Stimulated activated CD4-positive, alpha-beta T cell treated with anti-CD3 and anti-CD28 coated beads, Interleukin-2, amount 100 ng/mL, for 48 hours (primary cell): ENCODE results near the gene USP31.
A peak's percentile ranks its signal among the peaks of the same experiment; 100 is the strongest.

ENCODE experiments used
- DNase-seq, 2 donors: peaks; one replicate each; pipeline ENCODE4 v3.0.0-alpha.2; 2020

USP31 gene, protein sequence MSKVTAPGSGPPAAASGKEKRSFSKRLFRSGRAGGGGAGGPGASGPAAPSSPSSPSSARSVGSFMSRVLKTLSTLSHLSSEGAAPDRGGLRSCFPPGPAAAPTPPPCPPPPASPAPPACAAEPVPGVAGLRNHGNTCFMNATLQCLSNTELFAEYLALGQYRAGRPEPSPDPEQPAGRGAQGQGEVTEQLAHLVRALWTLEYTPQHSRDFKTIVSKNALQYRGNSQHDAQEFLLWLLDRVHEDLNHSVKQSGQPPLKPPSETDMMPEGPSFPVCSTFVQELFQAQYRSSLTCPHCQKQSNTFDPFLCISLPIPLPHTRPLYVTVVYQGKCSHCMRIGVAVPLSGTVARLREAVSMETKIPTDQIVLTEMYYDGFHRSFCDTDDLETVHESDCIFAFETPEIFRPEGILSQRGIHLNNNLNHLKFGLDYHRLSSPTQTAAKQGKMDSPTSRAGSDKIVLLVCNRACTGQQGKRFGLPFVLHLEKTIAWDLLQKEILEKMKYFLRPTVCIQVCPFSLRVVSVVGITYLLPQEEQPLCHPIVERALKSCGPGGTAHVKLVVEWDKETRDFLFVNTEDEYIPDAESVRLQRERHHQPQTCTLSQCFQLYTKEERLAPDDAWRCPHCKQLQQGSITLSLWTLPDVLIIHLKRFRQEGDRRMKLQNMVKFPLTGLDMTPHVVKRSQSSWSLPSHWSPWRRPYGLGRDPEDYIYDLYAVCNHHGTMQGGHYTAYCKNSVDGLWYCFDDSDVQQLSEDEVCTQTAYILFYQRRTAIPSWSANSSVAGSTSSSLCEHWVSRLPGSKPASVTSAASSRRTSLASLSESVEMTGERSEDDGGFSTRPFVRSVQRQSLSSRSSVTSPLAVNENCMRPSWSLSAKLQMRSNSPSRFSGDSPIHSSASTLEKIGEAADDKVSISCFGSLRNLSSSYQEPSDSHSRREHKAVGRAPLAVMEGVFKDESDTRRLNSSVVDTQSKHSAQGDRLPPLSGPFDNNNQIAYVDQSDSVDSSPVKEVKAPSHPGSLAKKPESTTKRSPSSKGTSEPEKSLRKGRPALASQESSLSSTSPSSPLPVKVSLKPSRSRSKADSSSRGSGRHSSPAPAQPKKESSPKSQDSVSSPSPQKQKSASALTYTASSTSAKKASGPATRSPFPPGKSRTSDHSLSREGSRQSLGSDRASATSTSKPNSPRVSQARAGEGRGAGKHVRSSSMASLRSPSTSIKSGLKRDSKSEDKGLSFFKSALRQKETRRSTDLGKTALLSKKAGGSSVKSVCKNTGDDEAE (N-terminal part only)

DNA sequence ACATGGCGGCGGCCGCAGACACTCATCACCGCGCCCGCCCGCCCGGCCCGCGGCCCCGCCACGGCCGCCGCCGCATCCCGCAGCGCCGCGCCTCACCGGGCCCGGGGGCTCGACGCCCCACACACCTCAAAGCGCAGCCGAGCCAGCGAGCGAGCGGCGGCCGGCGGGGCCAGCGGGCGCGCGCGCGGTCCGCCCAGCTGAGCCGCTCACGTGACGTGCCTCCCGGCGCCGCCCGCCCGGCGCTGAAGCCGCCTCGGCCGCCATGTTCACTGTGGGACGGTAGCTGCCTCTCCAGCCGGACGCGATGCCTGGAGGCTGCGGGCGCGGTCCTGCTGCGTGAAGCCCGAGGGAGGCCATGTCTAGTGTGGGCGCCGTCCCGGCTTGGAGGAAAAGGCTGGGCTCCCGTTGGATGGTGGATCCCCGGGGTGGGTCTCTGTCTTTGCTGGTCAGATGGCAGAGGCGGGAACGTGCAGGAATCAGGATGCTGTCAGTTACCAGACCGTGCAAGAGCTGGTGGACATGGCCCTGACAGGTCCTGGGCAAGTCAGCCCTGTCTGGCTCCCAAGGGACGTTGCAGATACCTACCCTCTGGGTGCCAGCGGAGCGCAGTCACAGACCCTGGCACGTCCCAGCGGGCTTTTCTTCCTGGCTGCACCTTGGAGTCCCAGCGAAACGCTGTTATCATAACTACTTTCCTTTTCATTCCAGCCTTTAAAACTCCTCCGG is at the start of gene USP31:
USP31 (minus strand) TSS at position 186 of the 726 bp plus-strand sequence; CDS start at position 4, 182 bp downstream.
- peak; percentile 82 to 87 for DNase-seq

DNA sequence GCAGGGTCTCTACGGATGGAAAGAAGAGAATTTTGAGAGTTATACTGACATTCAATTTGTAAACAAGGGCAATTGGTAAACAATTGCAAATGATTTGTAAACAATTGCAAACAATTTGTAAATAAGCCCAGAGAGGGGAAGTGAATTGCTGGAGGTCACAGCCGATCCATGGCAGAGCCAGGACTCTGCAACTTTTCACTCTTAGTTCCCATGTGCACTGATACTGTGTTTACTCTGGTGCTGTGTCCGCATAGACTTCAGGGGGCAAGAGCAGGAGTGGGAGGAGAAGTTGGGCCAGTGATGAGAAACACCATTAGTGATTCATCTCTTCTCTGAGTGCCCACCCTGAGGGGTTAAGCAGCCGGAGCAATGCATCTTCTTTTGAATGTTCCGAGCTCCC is 47.3 kb upstream of the USP31 start:
- DNase-seq, result no peak

DNA sequence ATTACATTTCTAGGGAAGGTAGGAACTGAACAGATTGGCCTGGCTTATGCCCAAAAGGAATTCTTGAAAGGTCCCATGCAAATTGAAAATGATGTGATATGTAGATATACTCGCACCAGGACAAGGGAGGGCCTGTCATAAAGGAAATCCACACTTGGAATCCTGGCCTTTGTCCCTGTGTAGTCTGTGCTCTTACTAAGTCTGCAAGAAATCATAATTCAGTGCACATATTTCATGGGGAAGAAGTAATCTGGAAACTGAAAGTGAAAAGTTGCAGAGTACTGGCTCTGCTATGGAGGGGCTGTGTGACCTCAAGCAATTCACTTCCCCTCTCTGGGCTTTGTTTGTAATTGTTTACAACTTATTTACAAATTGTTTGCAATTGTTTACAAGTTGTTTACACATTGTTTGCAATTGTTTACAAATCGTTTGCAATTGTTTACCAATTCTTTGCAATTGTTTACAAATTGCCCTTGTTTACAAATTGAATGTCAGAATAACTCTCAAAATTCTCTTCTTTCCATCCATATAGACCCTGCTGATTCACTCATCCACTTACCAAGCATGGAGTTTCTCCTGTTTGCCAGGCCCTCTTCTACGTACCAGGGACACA is 46.2 kb upstream of the USP31 start:
- no peak for DNase-seq

DNA sequence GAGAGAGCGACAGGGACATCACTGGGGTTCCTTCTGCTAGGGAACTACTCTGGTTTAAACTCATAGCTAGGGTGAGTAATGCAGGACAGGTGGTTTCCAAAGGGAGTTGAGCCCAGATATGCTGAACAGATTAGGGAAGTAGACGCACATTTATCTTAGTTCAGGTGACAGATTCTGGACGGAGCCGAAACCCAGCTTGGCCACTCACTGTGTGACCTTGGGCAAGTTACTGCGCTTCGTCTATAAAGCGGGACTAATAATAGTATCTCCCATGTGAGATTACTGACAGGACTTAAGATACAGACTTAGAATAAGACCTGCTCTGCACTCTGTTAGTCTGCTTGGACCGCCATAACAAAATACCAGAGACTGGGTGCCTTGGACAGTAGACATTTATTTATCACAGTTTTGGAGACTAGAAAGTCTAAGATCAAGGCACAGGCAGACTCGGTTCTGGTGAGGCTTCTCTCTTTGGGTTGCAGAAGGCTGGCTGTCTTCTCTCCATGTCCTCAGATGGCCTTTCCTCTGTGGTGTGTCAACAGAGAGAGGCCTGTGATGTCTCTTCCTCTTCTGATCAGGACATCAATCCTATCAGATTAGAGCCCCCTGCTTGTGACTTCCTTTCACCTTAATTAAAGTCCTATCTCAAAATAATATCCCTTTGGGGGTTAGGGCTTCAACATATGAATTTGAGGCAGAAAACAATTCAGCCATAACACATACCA is 45.4 kb upstream of the USP31 start:
- no peak for DNase-seq

DNA sequence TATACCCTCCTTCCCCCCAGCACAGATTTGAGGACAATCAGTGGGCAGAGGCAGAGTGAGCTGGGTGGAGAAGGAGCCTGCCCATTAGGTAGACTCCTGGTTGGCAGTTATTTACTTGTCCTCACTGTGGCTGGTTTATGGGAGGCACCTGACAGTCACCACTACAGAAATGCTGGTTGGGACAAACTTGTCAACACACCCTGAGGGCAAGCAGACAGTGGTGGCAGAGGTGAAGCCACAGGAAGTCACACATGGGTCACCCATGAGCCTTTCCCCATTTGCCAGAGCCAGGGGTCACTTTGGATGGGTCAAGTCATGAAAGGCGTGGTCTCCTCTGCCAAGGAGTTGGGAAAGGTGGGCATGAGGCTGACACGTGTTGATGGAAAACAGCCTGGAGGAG is 39.7 kb upstream of the USP31 start:
- no peak for DNase-seq

DNA sequence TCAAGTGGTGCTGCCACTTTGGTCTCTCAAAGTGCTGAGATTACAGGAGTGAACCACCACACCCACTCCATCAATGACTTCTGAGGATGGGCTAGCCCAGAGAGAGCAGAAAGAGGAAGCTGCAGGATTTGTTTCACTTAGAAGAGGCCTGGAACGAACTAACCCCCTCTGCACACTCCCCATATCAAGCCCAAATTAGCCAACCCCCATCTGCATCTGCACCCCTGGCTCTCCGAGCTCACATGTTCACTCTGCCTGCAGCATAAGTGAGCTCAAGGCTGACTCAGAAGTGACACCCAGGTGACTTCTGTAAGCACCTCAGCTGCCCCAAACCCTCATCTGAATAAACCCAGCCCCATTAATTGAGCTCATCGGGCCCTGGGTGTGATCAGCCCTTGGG is 38.1 kb upstream of the USP31 start:
- no peak for DNase-seq

DNA sequence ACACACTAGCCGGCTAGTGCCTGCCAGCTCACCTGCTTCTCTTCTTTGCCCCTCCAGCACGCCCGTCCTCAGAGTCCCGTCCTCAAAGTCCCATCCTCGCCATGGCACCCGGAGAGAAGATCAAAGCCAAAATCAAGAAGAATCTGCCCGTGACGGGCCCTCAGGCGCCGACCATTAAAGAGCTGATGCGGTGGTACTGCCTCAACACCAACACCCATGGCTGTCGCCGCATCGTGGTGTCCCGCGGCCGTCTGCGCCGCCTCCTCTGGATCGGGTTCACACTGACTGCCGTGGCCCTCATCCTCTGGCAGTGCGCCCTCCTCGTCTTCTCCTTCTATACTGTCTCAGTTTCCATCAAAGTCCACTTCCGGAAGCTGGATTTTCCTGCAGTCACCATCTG is 36.9 kb upstream of the USP31 start:
- DNase-seq, result no peak

DNA sequence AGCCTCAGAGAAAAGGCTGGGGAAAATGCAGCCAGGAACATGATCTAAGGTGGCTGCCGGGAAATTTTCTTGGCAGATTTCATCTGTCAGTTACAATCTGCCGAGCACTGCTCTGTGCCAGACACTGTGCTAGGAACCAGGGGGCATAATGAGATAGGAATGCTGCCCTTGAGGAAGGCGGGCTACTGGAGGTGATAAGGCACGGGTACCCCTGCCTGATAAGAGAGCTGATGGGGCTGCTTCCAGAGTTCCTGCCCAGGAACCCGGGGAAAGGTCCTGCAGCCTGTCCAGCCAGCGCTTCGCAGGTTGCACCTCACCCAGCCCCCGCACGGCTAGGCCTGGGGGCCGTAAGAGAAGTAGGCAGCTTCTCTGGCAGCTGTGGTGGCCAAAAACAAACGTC is 36.4 kb upstream of the USP31 start:
- DNase-seq, result no peak

DNA sequence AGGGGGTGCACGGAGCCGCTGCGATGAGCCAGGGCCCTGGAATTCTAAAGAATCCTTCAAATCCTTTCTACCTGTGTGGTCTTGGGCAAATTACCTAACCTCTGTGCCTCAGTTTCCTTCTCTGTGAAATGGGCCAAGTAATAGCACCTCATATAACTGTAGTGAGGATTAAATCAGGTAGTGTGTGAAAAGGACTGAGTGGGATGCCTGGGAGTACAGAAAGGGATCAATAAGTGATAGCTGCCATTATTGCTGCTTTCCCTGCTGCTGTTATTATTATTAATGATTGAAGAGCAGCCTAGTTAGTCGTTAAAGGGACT is 34.3 kb upstream of the USP31 start:
- DNase-seq, result no peak

DNA sequence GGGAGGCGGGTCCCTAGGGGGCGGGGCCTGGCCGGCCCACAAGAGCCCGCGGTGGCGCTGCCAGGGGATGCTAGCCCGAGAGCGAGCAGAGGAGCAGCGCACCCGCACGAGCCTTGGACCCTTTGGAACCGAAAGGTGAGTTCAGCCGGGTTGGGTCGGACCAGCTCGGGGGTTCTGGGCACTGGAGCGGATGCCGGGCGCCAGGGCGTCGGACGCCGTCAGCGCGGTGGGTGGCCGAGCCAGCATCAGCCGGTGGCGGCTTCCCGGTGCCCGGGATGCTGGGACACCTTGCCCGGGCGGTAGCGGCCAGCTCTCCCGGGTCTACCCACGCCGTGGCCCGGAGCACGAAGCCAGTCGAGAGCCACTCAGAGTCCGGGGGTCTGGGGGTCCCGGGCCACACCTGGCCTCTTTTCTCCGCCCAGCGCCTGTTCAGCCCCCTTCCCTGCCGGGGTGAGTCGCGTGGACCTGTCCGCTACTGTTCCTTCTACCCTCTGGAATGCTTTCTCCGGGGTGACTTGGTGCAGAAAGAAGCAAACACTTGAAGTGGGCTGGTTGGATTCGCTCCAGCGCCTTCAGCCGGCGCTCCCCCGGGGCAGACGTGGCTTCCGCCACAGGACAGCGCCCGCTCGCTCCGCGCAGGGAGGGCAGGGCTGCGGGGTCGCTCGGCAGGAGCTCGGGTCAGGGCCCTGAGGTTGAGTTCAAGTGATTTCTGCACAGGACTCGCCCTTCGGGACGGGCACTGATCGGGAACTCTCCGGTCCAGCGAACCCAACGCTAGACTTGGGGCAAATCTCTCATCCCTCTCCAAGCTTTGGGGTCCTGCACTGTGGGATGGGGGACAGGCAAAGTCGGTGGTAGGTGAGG is 33.7 kb upstream of the USP31 start, which contains the start of gene SCNN1G:
SCNN1G (plus strand) TSS at position 67 of the 864 bp plus-strand sequence. CDS start 3,527 bp downstream, outside the sequence.
- no peak for DNase-seq

DNA sequence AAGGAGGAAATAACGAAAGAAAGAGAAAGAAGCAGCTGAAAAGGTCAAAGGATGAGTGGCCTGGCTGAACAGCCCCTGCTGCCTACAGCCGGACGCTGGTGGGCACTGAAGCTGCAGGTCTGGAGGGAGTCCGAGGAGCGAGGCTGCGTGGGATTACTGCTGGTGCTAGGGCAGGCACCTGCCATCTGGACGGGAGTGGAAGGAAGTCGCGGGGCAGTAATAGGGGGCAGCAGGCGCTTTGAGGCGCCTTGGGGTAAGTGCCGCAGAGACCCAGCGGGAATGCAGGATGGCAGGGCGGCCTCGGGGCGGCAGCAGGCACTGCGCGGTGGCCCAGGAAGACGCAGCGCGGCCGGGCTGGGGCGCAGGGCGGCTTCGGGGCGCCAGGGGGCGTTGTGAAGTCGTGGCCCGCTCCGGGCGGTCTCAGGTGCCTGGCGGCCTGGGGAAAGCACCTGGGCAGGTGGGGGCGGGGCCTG is 33.0 kb upstream of the USP31 start:
- peak; percentile 69 to 78 for DNase-seq

DNA sequence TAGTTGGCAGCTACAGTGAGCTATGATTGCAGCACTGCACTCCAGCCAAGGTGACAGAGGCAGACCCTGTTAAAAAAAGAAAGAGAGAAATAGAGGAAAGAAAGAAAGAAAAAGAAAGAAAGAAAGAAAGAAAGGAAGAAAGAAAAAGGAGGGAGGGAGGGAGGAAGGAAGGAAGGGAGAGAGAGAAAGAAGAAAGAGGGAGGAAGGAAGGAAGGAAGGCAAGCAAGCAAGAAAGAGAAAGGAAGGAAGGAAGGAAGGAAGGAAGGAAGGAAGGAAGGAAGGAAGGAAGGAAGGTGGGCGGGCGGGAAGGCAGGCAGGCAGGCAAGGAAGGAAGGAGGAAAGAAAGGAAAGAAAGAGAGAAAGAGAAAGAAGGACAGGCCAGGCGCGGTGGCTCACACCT is 32.3 kb upstream of the USP31 start:
- no peak for DNase-seq

DNA sequence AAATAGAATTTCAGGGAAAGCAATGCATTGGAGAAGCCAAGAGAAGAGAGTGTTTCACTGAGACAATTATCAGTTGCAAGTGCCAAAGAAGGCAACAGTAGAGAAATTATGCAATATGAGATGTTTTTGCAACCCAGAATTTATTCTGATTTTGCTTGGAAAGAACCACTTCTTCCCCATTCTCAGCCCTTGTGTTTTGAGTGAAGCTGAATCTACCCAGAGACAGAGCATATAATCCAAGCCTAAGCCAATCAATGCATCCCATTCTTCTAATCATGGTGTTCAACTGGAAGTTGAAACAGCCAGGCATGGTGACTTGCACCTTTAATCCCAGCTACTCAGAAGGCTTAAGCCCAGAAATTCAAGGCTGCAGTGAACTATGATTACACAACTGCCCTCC is 26.4 kb upstream of the USP31 start:
- no peak for DNase-seq

DNA sequence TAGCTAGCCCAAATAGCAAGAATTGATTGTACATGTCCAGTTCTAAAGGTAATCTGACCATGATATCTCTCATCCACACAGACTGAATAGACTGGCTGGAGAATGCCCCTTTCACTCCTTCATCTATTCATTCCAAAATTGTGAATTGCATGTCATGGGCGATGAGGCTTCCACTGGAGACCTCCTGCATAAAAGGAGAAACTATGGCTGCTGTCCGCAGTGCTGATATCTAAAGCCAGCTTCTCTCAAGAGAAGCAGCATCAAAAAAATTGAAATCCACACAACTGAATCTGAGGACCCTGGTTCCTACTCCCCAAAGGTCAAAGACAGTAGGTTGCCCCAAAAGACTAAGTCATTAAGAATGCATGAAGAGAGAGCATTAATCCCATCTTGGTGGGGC is 25.4 kb upstream of the USP31 start:
- DNase-seq, result no peak

DNA sequence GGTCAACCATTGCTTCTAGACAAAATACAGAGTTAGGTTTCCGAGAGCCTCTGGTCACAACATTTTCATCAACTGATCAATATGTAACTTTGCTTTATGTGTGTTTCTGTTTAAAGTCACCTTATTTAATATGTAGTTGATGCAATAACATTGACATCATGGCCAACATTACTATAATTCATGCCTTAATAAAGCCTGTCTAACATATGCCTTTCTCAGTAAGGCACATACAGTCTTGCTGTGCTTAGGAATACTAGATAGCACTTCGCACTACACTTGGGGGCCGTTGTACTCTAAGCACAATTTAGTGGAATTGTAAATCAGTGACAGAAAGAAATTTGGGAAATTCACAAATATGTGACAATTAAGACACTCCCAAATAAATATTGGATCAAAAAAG is 23.7 kb upstream of the USP31 start:
- DNase-seq, result no peak

DNA sequence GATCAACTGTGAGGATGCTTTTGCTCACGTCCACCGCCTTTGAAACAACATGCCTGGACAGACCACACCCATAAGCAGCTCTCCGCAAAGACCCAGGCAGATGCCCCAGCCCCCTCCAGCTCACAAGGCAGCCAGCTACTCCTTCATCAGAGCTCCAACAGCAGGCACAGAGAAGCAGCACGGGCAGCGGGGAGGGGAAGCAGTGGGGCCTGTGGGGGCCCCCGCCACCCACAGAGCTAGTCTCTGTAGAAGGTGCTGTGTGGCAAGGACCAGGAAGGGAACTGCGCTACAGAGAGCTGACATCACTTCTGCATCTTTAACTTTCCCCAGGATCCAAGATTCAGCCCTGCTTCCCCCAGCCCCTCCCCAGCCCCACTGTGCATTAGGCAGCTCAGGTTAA is 23.3 kb upstream of the USP31 start:
- no peak for DNase-seq

DNA sequence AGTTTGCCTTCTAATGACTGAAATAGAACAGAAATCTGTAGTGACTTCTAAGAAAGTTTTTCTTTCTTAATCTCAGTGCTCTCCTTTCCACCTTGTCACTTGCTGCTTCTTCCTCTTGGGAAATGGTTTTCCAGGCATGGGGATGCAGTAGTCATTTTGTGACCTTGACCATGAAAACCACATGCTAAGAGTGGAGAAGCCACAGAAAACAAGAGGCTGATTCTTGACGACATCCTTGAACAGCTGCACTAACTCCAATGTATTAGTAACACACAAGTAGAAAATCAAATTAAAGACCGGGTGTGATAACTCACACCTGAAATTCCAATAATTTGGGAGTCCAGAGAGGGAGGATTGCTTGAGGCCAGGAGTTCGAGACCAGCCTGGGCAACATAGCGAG is 15.5 kb upstream of the USP31 start:
- DNase-seq, result no peak

DNA sequence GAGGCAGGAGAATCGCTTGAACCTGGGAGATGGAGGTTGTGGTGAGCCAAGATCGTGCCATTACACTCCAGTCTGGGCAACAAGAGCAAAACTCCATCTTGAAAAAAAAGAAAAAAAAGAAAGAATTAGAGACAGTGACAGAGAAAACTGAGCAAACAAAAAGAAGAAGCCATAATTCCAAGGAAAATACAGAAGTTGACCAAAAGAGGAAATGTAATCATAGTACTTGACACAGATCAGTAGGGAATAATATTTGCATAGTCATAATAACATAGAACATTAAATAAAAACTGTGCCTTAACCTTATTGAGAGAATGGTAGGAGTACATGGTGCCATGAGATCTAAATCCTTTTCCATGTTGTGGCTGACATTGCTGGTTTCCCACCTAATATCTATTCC is 14.7 kb upstream of the USP31 start:
- DNase-seq, result no peak

DNA sequence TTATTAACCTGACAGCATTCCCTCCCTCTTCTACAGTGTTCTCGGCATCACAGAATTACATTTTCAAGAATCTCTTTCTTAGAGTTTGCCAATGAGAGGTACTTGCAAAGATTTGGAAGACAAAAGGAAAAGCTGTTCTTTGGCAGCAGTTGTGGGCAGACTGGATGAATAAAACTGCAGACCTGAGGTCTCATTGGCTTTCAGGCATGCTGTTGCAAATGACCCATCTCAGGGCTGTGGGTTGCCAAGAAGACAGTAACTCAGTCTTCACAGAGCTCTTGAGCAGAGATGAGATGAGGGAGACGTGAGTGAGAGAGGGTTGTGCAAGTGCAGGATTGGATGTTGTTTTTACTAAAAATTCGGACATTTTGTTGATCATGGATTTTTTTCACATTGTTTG is 11.3 kb upstream of the USP31 start:
- DNase-seq, result no peak

DNA sequence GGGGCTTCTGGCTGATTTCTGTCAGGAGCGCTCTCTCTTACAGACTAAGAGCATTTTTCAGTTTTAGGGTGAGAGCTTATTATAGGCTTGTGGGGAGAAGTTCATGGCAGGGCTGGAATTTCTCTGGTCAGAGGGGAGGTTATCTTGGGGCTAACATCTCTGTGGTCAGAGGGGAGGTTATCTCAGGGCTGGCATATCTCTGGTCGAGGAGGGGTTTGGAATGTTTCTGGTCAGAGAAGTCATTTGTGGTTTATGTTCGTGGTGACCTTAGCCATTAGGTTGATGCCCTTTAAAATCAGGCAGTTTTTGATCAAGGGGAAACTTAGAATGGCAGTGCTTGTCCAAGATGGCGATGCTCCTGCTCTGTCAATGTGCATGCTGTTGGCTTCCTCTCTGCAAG is 10.8 kb upstream of the USP31 start:
- DNase-seq, result no peak
